OCI-M2 (cell line): ENCODE data around the gene NFE2.
"Not testable (repeated sequence)": the region's sequence is repeated elsewhere in the genome, so short reads cannot be mapped to it uniquely, and the experiment has no call there.

Experiments
- DNase-seq: peaks from one replicate; lab custom pipeline; 2025; ENCODE audit not compliant: unreplicated experiment; lab: John Stamatoyannopoulos, UW

NFE2 gene

GRCh38 chr12:54284070-54284780 lies 16.6 kb downstream of the NFE2 start:
- DNase-seq = not testable (repeated sequence)

- DNase-seq = no peak
Observed at GRCh38 chr12:54282949-54283593, 17.7 kb downstream of the NFE2 start.

- not testable (repeated sequence) for DNase-seq
Observed at GRCh38 chr12:54281694-54282093, 19.1 kb downstream of the NFE2 start.

- DNase-seq = not testable (repeated sequence)
Observed at GRCh38 chr12:54281261-54281638, 19.6 kb downstream of the NFE2 start.

GRCh38 chr12:54280468-54281260 lies 20.2 kb downstream of the NFE2 start, which contains the start of gene HNRNPA1:
Gene HNRNPA1 (plus strand): TSS chr12:54280726. CDS start chr12:54280808, 82 bp downstream.
- peak; percentile 95 for DNase-seq

- peak; percentile 95 for DNase-seq
Observed at GRCh38 chr12:54279632-54280467, 21.0 kb downstream of the NFE2 start, which contains the start of gene CBX5. Gene CBX5 (minus strand): TSS chr12:54280122. CDS start chr12:54257650, 22,472 bp downstream.

- DNase-seq = no peak
Observed at GRCh38 chr12:54279227-54279631, 21.6 kb downstream of the NFE2 start.

GRCh38 chr12:54277823-54278276 lies 23.0 kb downstream of the NFE2 start:
- no peak for DNase-seq

- DNase-seq = no peak
Observed at GRCh38 chr12:54276368-54276767, 24.4 kb downstream of the NFE2 start.

GRCh38 chr12:54273981-54274380 lies 26.8 kb downstream of the NFE2 start:
- no peak for DNase-seq

- no peak for DNase-seq
Observed at GRCh38 chr12:54272214-54272613, 28.6 kb downstream of the NFE2 start.

GRCh38 chr12:54270345-54270744 lies 30.5 kb downstream of the NFE2 start:
- no peak for DNase-seq

- no peak for DNase-seq
Observed at GRCh38 chr12:54266852-54267251, 34.0 kb downstream of the NFE2 start.

GRCh38 chr12:54265364-54265812 lies 35.4 kb downstream of the NFE2 start:
- no peak for DNase-seq

- DNase-seq = no peak
Observed at GRCh38 chr12:54262403-54262925, 38.4 kb downstream of the NFE2 start.

GRCh38 chr12:54261815-54262402 lies 38.9 kb downstream of the NFE2 start:
- DNase-seq = no peak

- DNase-seq = no peak
Observed at GRCh38 chr12:54259194-54260011, 41.4 kb downstream of the NFE2 start.

GRCh38 chr12:54258201-54258681 lies 42.6 kb downstream of the NFE2 start:
- no peak for DNase-seq

GRCh38 chr12:54257332-54257731 lies 43.5 kb downstream of the NFE2 start:
- no peak for DNase-seq
